T-cell (primary cell): ENCODE data around the gene LIMK2. TPM values are rescaled to one million over a fixed set of nuclear protein-coding genes. Genes with fewer than 3 reads are reported as not detected.

ENCODE experiments used
- ATAC-seq, 4 experiments: fragments of 200-7000 bp in 3 of 4; fragments of 150-1000 bp in 1 of 4; cut with Tn5 transposase; replicated peaks in 1 of 4; 1 replicate in 3 of 4; 2 replicates in 1 of 4; pipeline ENCODE4 v1.10.0; 2021; ENCODE audit warnings: moderate library complexity in 3 of 4, mild to moderate bottlenecking in 2 of 4, moderate number of reproducible peaks in 1 of 4
- CTCF ChIA-PET, 2 donors: fragments of 300-600 bp; sonication (Branson Sonifier 250); formaldehyde crosslinking; loops; one replicate each; lab custom pipeline; 2022; ENCODE audit warnings: antibody characterized with exemption in 2 of 2; lab: Charles Lee
- POLR2A ChIA-PET, 2 donors: fragments of 300-600 bp; sonication (Branson Sonifier 250); formaldehyde crosslinking; loops; one replicate each; lab custom pipeline; 2022; ENCODE audit warnings: antibody characterized with exemption in 2 of 2; lab: Charles Lee
- DNase-seq, 35 experiments: peaks; one replicate each; pipeline versions ENCODE4 v3.0.0 to v3.0.0-alpha.2; 2013 to 2023
- H3K27ac ChIP-seq: one replicate; pipeline ENCODE4 v1.5.1; 2013; ENCODE audit warnings: low read length
- H3K27me3 ChIP-seq, 2 experiments: replicated peaks in 1 of 2; 1 replicate in 1 of 2; 2 replicates in 1 of 2; pipeline versions ENCODE4 v1.6.1 to v1.7.0; 2013; ENCODE audit warnings: low read length in 1 of 2, mixed read lengths in 1 of 2; ENCODE audit not compliant: control insufficient read depth in 2 of 2, insufficient read depth in 2 of 2; ENCODE audit errors: extremely low read depth in 1 of 2
- H3K36me3 ChIP-seq, 2 donors: 1 replicate in 1 of 2; 2 replicates in 1 of 2; pipeline versions ENCODE4 v1.6.1 to v1.7.0; 2013; ENCODE audit warnings: low read length in 1 of 2; ENCODE audit not compliant: control insufficient read depth in 2 of 2, insufficient read depth in 1 of 2; ENCODE audit errors: extremely low read depth in 1 of 2
- H3K4me1 ChIP-seq, 2 experiments: 1 replicate in 1 of 2; 2 replicates in 1 of 2; pipeline versions ENCODE4 v1.6.1 to v1.7.0; 2013; ENCODE audit warnings: low read length in 2 of 2, mixed read lengths in 1 of 2; ENCODE audit not compliant: insufficient read depth in 2 of 2, control insufficient read depth in 1 of 2; ENCODE audit errors: extremely low read depth in 1 of 2
- H3K4me3 ChIP-seq, 2 donors: 1 replicate in 1 of 2; 2 replicates in 1 of 2; pipeline versions ENCODE4 v1.5.1 to v1.7.0; 2013; ENCODE audit warnings: mild to moderate bottlenecking in 2 of 2, low read length in 1 of 2, moderate library complexity in 1 of 2; ENCODE audit not compliant: control insufficient read depth in 1 of 2; ENCODE audit errors: extremely low read depth in 1 of 2
- H3K9me3 ChIP-seq: 2 replicates; pipeline ENCODE4 v1.7.0; 2013
- H3K27ac Mint-ChIP-seq, 2 donors: one replicate each; pipeline ENCODE4 v1.8.0; 2020 to 2021; ENCODE audit warnings: mild to moderate bottlenecking in 2 of 2, mixed read lengths in 2 of 2
- H3K27me3 Mint-ChIP-seq, 2 donors: one replicate each; pipeline ENCODE4 v1.8.0; 2021 to 2022; ENCODE audit warnings: mixed read lengths in 2 of 2
- H3K36me3 Mint-ChIP-seq: one replicate; pipeline ENCODE4 v1.8.0; 2021; ENCODE audit warnings: mixed read lengths
- H3K4me1 Mint-ChIP-seq, 3 donors: one replicate each; pipeline ENCODE4 v1.8.0; 2020 to 2022; ENCODE audit warnings: mixed read lengths in 3 of 3, mild to moderate bottlenecking in 1 of 3
- H3K4me3 Mint-ChIP-seq, 3 donors: one replicate each; pipeline ENCODE4 v1.8.0; 2020 to 2022; ENCODE audit warnings: mild to moderate bottlenecking in 3 of 3, mixed read lengths in 3 of 3, moderate library complexity in 3 of 3
- H3K9me3 Mint-ChIP-seq, 3 donors: one replicate each; pipeline ENCODE4 v1.8.0; 2020 to 2022; ENCODE audit warnings: mixed read lengths in 3 of 3
- WGBS: methylation state at CpG from one replicate; pipeline ENCODE4 v1.1.5; 2013; ENCODE audit warnings: missing lambda C conversion rate; ENCODE audit not compliant: insufficient coverage; 5-methylcytosine and 5-hydroxymethylcytosine counted together
- total RNA-seq, 35 experiments: library from RNA in 6 of 35; stranded (reverse) in 6 of 35; fragments of 120-200 nt in 1 of 35; gene quantifications; one replicate each; pipeline versions ENCODE4 v1.2.1 to v1.2.4 and lab custom pipeline; 2013 to 2026

Gene LIMK2
- total RNA-seq, 5 donors from 2014 or later (not counting 1 experiment from before 2014, with no cell fraction given): 21.5 to 31.5 (median 29.7) TPM

GRCh38 chr22:31327806-31328543, 115.9 kb downstream of the LIMK2 start:
- Histone ChIP-seq H3K27me3 (no peaks in the 10 kb centered on the region), H3K4me3 (no peak overlapping the region), H3K36me3 (peaks cover 5 to 81% of the 10 kb centered on the region in 2 donors), H3K27ac (no peak overlapping the region), H3K9me3 (no peaks in the 10 kb centered on the region), H3K4me1 (peaks cover 0 to 3% of the 10 kb centered on the region in 2 experiments)
- peaks cover 45% of the 10 kb centered on the region for H3K36me3 Mint-ChIP-seq
- no peak overlapping the region for H3K4me3 Mint-ChIP-seq
- ATAC-seq (no peak), DNase-seq (no peak)
- 98% methylated on average over 9 of the region's 9 CpGs for WGBS
- H3K27me3 Mint-ChIP-seq: no peaks in the 10 kb centered on the region
- peaks cover 11 to 21% (median 14%) of the 10 kb centered on the region in 3 donors for H3K4me1 Mint-ChIP-seq
- ChIA-PET POLR2A (no interaction called here), CTCF (no interaction called here)
- H3K27ac Mint-ChIP-seq: peak overlapping the region in 1 of 2 donors; percentile 5
- no peaks in the 10 kb centered on the region for H3K9me3 Mint-ChIP-seq

GRCh38 chr22:31328544-31328960, 116.5 kb downstream of the LIMK2 start:
- Histone ChIP-seq H3K9me3 (no peaks in the 10 kb centered on the region), H3K4me3 (no peak overlapping the region), H3K27me3 (no peaks in the 10 kb centered on the region), H3K27ac (no peak overlapping the region), H3K36me3 (peaks cover 5 to 86% of the 10 kb centered on the region in 2 donors), H3K4me1 (peaks cover 0 to 3% of the 10 kb centered on the region in 2 experiments)
- Mint-ChIP-seq H3K4me1 (peaks cover 16 to 26% (median 17%) of the 10 kb centered on the region in 3 donors), H3K4me3 (no peak overlapping the region), H3K27ac (no peak overlapping the region), H3K27me3 (no peaks in the 10 kb centered on the region), H3K36me3 (peaks cover 49% of the 10 kb centered on the region), H3K9me3 (no peaks in the 10 kb centered on the region)
- DNase-seq (no peak), ATAC-seq (no peak)
- CTCF ChIA-PET: no interaction called here
- POLR2A ChIA-PET: no interaction called here
- 95% methylated on average over 9 of the region's 13 CpGs for WGBS

GRCh38 chr22:31329029-31329428, 116.9 kb downstream of the LIMK2 start:
- no peak overlapping the region for H3K4me3 ChIP-seq
- H3K4me1 ChIP-seq: peaks cover 0 to 3% of the 10 kb centered on the region in 2 experiments
- Mint-ChIP-seq H3K27ac (no peak overlapping the region), H3K4me3 (no peak overlapping the region), H3K4me1 (peaks cover 21 to 29% (median 21%) of the 10 kb centered on the region in 3 donors), H3K27me3 (no peaks in the 10 kb centered on the region), H3K36me3 (peaks cover 54% of the 10 kb centered on the region), H3K9me3 (no peaks in the 10 kb centered on the region)
- H3K36me3 ChIP-seq: peaks cover 5 to 89% of the 10 kb centered on the region in 2 donors
- ChIA-PET CTCF (interaction anchor here in 1 of 2 donors (0.6 kb wide), 1 partner anchor 103 kb away, joined by 4 read pairs; no protein-coding TSS in a partner anchor), POLR2A (no interaction called here)
- no peak overlapping the region for H3K27ac ChIP-seq
- WGBS: 96% methylated on average over 2 of the region's 4 CpGs
- no peak for ATAC-seq
- DNase-seq: no peak
- H3K27me3 ChIP-seq: no peaks in the 10 kb centered on the region
- no peaks in the 10 kb centered on the region for H3K9me3 ChIP-seq

Other genes with a start within 250 kb of the LIMK2 start
- 10 to 100 TPM; 33.6 to 49.1 (median 45.4) TPM for gene MORC2, start 243.5 kb upstream of the LIMK2 start, total RNA-seq
- 100 to 1,000 TPM in 2 of 5 donors, 10 to 100 TPM in 3; 92.6 to 115 (median 94.8) TPM for gene TUG1, start 243.0 kb upstream of the LIMK2 start, total RNA-seq
- 10 to 100 TPM in 1 of 5 donors, 1 to 10 TPM in 4; 2.6 to 10.1 (median 3.8) TPM for gene SMTN, start 131.0 kb upstream of the LIMK2 start, total RNA-seq
- gene SELENOM, start 104.7 kb upstream of the LIMK2 start, total RNA-seq: 10 to 100 TPM; 46.4 to 67.8 (median 53.7) TPM
- 1 to 10 TPM in 1 of 5 donors, under 1 TPM in 4; 0.23 to 1.1 (median 0.35) TPM for gene INPP5J, start 89.3 kb upstream of the LIMK2 start, total RNA-seq
- gene PLA2G3, start 71.8 kb upstream of the LIMK2 start, total RNA-seq: not detected
- 10 to 100 TPM; 12.2 to 29.8 (median 25.9) TPM for gene RNF185, start 52.1 kb upstream of the LIMK2 start, total RNA-seq
- 100 to 1,000 TPM; 460 to 628 (median 478) TPM for gene PIK3IP1, start 80.2 kb downstream of the LIMK2 start, total RNA-seq
- gene PATZ1, start 134.0 kb downstream of the LIMK2 start, total RNA-seq: 10 to 100 TPM; 53.1 to 56.7 (median 54.6) TPM
- gene DRG1, start 187.3 kb downstream of the LIMK2 start, total RNA-seq: 10 to 100 TPM; 56.9 to 69.3 (median 62.3) TPM